NCI-H446 treated with DMSO at 0.1 percent for 48 hours (cell line): ENCODE results near the gene MS4A15.
"Not testable (repeated sequence)": the region's sequence is repeated elsewhere in the genome, so short reads cannot be mapped to it uniquely, and the experiment has no call there.

ENCODE experiments used
- DNase-seq: peaks from one replicate; lab custom pipeline; 2025; lab: John Stamatoyannopoulos, UW

The MS4A15 gene

DNA sequence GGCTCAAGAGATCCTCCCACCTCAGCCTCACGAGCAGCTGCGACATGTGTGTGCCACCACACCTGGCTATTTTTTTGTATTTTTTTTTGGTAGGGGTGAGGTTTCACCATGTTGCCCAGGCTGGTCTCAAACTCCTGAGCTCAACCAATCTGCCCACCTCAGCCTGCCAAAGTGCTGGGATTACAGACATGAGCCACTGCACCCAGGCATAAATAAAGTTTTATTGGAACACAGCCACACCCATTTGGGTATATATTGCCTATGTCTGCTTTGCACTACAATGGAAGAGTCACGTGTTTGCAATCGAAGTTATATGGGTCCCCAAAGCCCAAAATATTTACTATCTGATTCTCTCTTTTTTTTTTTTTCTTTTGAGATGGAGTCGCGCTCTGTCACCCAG, 1.8 kb upstream of the MS4A15 start:
- no peak for DNase-seq

DNA sequence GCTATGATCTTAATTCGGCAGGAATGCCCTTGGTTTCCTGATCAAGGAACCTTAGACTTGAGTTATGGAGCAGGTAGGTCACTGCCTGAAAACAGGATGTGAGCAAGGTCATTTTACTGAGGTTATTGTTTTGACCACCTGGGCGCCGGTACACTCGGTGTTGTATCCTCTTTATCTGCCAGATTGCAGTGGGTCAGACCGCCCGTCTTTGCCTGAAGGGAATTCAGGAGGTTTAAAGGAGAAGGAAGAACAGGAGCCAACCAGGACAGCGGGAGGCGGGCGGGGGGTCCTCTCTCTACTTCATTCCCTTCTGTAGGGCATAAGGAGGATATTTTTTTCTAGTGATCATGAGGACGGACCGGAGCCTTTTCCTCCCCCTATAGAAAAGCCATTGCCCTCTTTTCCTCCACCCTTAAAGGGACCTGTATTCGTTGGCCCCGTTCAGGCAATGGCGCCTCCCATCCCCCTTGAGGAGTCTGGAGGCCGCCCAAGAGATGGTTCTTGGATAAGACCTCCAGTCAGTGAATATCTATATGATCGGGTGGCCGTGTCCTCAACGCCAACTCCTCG, 649 bp downstream of the MS4A15 start:
- no peak for DNase-seq

GRCh38 chr11:60758671-60759070, 2.0 kb downstream of the MS4A15 start:
- DNase-seq = not testable (repeated sequence)

- DNase-seq = not testable (repeated sequence)
Observed at GRCh38 chr11:60759438-60760225, 3.0 kb downstream of the MS4A15 start.

DNA sequence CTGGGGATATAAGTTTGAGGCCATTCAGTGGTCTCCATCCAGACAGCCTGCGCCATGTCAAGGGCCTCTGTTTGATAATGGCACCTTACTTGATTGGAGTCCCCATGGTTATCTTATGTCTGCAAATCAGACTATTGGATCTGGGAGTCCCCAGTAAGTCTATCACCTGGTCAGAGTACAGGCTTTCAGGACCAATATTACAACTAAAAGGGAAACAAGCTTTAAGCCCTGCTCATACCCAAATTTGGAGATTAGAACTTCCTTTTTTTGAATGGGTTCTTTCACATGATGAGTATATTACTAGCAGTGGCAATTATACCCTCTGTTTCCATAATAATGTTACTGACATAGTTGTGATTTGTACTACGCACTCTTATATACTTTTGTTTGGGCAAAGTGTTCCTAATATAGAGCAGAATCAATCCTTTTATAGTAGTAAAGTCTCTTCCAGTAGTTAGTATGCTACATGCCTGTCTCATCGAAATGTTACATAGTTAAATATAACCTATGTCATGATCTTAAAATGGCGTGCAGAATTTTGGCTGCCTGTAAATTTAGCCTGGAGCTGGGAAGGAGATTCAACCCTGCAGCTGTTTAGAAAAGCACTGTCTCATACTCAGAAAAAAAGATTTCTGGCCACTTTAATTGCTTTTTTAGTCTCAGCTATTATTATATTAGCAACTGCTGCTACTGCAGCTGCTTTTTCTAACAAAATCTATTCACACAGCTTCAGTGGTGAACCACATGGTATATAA, 4.9 kb downstream of the MS4A15 start:
- no peak for DNase-seq

DNA sequence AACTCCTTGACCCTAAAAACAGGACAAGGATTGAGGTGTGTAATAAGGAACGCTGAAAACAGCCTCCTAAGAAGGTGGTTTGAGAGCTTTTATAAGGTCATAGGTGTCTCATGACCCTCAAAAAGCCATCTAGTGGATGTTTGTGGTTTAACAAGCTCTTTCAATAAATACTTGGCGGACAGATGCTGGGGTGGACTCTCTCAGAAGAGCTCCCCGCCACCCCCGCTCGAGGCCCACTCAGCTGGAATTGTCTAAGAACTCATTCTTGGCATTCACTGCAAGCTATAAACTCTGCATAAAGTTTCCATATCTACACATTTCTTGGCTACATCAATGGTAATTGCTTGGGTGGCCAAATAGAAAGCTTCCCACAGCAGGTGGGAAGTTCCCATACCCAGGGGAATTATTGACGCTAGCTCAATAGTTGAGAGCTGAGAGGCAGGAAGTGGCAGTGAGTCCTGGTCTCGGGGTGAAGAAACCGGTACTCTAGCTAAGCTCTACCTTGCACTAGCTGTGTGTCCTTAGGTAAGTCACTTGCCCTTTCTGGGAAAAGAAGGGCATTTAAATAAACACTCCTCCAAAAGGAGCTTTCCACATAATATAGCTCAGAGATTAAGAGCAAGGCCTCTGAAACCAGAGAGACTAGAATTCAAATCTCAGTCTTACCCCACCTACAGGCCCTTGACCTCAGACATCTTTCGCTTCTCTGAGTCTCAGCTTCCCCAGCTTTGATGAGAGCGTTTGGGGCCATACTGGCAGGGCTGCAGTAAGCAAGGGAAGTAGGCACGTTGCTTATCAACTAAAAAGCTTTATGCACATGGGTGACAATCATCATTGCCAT, 6.4 kb downstream of the MS4A15 start:
- DNase-seq = no peak

DNA sequence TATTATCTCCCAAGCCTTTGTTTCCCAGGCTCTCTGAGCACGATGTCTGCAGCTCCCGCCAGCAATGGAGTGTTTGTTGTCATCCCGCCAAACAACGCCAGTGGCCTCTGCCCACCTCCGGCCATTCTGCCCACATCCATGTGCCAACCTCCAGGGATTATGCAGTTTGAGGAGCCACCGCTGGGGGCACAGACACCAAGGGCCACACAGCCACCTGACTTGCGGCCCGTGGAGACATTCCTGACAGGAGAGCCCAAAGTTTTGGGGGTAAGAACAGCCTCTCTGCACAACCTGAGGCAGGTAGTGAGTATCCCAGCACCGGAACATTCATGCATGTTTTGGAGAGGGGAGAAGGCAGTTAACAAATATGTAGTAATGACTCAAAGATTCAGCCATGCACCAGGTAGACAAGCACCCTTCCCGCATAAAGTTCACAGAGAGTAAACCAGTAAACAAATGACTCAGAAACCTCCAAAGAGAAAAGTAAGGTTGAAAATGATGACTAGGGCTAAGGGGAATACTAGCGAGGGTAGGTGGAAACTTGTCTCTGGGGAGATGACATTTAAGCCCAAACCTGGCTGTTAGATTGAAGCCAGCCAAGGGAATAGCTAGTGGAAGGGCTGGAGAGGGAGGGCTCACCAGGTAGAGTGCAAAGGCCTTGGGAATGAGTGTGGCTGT, 7.2 kb downstream of the MS4A15 start:
- DNase-seq = no peak

- no peak for DNase-seq
Observed at GRCh38 chr11:60764879-60765278, 8.2 kb downstream of the MS4A15 start.

DNA sequence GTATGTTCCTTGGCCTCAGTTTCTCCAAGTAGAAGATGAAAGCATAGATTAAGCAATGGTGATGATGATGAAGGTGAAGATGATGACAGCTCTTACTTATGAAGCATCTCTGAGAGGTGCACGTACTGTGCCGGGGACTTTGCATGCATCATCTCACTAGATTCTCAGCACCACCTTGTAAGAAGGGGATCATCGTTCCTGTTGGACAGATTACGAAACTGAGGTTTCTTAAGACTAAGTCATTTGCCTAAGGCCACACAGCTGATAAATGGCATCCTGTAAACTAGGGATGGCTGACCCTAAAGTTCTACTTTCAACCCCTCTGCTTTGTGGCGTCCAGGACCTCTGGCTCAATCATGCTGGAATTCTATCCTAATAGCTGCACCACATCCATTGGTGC, 8.7 kb downstream of the MS4A15 start:
- no peak for DNase-seq

DNA sequence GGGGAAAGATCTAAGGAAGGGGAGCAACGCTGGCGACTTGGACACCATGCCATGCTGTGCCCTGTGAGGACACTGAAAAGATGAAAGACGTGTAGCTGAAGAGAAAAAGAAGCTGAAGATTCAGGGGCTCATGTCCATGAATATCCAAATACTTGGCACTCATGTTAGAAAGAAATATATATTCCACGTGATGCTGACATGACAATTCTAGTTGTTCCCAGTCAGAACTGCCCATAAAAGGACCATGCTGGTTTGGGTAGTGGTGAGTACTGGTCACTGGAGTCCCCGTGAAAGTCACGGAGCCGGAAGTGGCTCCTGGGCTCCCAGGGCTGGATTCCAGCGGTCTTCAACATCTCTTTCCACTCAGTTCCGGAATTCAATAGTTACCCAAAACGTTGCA, 9.9 kb downstream of the MS4A15 start:
- no peak for DNase-seq

DNA sequence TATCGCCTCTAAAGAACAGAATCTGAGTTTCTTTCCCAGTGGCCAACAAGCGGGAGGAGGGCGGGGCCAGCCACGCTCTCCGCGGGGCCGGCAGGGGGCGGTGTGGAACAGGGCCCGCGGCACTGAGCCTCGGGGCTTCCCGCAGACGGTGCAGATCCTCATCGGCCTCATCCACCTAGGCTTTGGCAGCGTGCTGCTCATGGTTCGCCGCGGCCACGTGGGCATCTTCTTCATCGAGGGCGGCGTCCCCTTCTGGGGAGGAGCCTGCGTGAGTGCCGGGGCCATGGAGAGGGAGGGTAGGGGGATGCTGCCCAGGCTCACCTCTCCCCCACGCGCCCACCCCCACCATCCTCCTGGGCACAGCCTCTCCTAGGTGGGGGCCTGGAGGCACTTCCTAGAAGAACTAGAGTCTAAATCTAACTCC, 10.7 kb downstream of the MS4A15 start:
- no peak for DNase-seq

DNA sequence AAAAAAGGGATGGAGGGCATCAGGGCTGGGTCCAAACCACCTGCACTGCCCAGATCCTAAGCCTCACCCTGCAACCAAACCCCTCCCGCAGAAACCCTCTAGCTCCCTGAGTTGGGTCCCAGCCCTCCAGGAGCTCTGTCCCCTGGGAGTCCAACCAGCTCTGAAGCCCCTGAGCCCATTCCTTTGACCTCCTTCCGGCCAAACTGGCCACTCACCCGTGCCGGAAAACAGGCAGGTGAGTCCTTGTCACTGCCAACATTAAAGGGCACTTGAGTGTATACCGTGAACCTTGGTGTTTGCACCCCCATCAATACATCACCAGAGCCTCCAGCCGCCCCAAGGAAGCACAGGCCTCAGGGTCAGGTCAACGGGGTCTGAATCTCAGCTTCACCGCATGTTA, 11.5 kb downstream of the MS4A15 start:
- no peak for DNase-seq

DNA sequence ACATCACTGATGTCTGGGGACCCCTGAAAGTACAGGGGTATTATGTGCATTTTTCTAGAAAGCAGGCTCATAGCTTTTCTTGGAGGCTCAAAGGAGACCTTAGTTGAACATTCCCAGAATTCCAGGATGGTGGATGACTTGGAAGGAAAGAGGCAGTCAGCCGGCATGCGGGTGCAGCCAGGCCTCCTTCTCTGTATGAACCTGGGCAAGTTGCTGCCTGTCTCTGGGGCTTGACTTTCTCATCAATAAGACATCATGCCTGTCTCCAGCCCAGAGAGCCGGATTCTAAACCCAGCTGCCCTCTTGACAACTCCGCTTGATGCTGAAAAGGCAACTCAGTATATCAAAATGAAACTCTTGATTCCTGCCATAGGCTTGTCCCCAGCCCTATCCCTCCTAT, 12.6 kb downstream of the MS4A15 start:
- DNase-seq = no peak

- DNase-seq = no peak
Observed at GRCh38 chr11:60769811-60770210, 13.1 kb downstream of the MS4A15 start.

DNA sequence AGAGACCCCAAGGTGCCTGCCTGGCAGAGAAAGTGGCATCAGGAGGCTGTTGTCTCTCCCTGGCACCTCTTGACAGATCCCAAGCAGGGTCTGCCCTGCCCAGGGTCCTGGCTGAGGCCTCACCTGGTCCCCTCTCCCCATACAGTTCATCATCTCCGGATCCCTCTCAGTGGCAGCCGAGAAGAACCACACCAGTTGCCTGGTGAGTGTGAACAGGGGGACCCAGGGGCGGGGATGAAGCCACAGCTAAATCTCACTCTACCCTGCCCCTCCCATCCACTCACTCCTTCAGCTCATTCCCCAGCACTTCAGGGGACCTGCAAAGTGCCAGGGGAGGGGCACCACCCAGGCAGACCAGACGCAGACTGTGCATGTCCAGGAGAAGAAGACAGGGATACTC, 14.5 kb downstream of the MS4A15 start:
- DNase-seq = no peak

GRCh38 chr11:60771879-60772525, 15.3 kb downstream of the MS4A15 start:
- no peak for DNase-seq

- no peak for DNase-seq
Observed at GRCh38 chr11:60772666-60773065, 16.0 kb downstream of the MS4A15 start.

DNA sequence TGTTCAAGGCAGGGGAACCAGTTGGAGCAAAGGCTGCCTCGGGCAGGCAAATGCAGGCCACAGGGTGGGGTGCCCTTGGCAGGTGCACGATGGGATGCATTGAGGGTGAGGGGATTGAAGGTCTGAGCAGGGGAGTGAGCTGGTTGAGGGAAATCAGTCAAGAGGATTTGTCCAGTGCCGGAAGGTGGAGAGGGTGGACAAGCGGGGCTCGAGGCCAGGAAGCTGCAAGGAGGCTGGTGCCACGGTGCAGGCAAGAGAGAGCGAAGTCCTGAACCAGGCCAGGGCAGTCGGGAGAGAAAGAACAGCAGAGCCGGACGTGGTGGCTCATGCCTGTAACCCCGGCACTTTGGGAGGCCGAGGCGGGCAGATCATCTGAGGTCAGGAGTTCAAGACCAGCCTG, 18.1 kb downstream of the MS4A15 start:
- DNase-seq = no peak

- peak; percentile 86 for DNase-seq
Observed at GRCh38 chr11:60775420-60775961, 18.8 kb downstream of the MS4A15 start.

DNA sequence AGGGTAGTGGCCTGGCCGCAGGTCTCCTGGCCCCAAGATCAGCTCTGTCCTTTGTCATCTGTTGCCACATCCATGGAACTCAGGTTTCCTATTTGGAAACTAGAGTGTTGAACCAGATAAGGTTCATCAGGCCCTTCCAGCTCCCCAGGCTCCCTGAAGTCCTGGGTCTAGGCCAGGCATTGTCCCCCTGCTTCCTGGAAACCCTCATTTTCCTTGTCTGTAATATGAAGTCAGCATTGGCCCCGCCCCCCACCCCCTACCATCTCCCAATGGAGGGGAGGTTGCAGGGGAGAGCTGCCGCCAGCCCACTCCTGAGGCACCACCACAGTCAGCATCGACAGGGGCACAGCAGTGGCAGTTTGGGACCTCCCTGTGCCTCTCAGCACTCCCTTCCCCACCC, 19.5 kb downstream of the MS4A15 start:
- DNase-seq = no peak

DNA sequence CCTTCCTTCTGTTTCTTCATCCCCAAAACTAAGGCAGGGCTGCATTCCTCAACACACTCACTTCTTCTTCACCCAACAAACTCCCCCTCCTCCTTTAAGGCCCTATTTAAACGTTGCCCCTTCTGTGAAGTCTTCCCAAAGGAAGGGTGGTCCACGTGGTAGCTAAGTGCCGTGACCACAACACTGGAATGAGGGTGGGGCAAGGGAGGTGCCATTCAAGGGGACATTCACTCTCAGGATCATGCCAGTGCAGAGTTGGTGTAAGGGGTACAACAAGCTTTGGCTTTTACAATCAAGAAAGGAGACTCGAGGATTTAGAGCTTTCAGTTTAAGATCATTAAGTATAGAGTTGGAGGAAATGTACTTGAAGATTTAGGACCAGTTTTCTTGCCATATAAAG, 20.4 kb downstream of the MS4A15 start:
- no peak for DNase-seq
